WTC11 (cell line): Measurements from ENCODE around the gene NPLOC4. TPM values are rescaled to one million over a fixed set of nuclear protein-coding genes. Genes with fewer than 3 reads are reported as not detected.
A peak's percentile ranks its signal among the peaks of the same experiment; 100 is the strongest.

Experiments used
- ATAC-seq: fragments of 200-7000 bp; cut with Tn5 transposase; 2 replicates; pipeline ENCODE4 v1.10.0; 2021; ENCODE audit warnings: mild to moderate bottlenecking, moderate library complexity
- CTCF ChIA-PET: fragments of 300-600 bp; sonication (Branson Sonifier 250); formaldehyde crosslinking; loops from one replicate; lab custom pipeline; 2021; ENCODE audit warnings: antibody characterized with exemption; lab: Charles Lee
- POLR2A ChIA-PET: fragments of 350-600 bp; sonication (Branson Sonifier 250); formaldehyde crosslinking; loops from one replicate; lab custom pipeline; 2021; ENCODE audit warnings: antibody characterized with exemption; lab: Charles Lee
- DNase-seq: peaks from one replicate; pipeline ENCODE4 v3.0.0; 2021; ENCODE audit warnings: low spot score
- H3K27ac Mint-ChIP-seq: 2 replicates; pipeline ENCODE4 v1.8.0; 2021; ENCODE audit warnings: mixed read lengths
- H3K27me3 Mint-ChIP-seq: 2 replicates; pipeline ENCODE4 v1.8.0; 2021; ENCODE audit warnings: low read depth, mild to moderate bottlenecking, moderate library complexity, mixed read lengths
- H3K36me3 Mint-ChIP-seq: 2 replicates; pipeline ENCODE4 v1.8.0; 2021; ENCODE audit warnings: mixed read lengths
- H3K4me1 Mint-ChIP-seq: 2 replicates; pipeline ENCODE4 v1.8.0; 2022; ENCODE audit warnings: mixed read lengths
- H3K4me3 Mint-ChIP-seq: 2 replicates; pipeline ENCODE4 v1.8.0; 2021; ENCODE audit warnings: mild to moderate bottlenecking, moderate library complexity, mixed read lengths
- H3K9me3 Mint-ChIP-seq: 2 replicates; pipeline ENCODE4 v1.8.0; 2021; ENCODE audit warnings: mixed read lengths
- ESRRA ChIP-seq: sonication (generic); formaldehyde crosslinking; IDR thresholded peaks from 2 replicates; pipeline ENCODE4 v1.8.1; 2022; ENCODE audit warnings: mild to moderate bottlenecking, missing genetic modification reagents, borderline replicate concordance
- HMGXB4 ChIP-seq: sonication (generic); formaldehyde crosslinking; IDR thresholded peaks from 2 replicates; pipeline ENCODE4 v1.8.1; 2023; ENCODE audit warnings: mild to moderate bottlenecking, moderate library complexity, missing genetic modification reagents
- MYBL2 ChIP-seq: sonication (generic); formaldehyde crosslinking; IDR thresholded peaks from 2 replicates; pipeline ENCODE4 v1.8.1; 2023; ENCODE audit warnings: mild to moderate bottlenecking, moderate library complexity, missing genetic modification reagents
- NFATC4 ChIP-seq: fragments of 250-450 bp; sonication (Bioruptor Pico); IDR thresholded peaks from 2 replicates; pipeline ENCODE4 v1.9.0; 2021; ENCODE audit warnings: mild to moderate bottlenecking
- SP1 ChIP-seq: sonication (generic); formaldehyde crosslinking; conservative IDR thresholded peaks from 2 replicates; pipeline ENCODE4 v1.8.1; 2022; ENCODE audit warnings: missing genetic modification reagents
- TEAD1 ChIP-seq: sonication (generic); formaldehyde crosslinking; IDR thresholded peaks from 2 replicates; pipeline ENCODE4 v1.8.0; 2022; ENCODE audit warnings: mild to moderate bottlenecking, missing genetic modification reagents
- ZNF138 ChIP-seq: sonication (generic); formaldehyde crosslinking; conservative IDR thresholded peaks from 2 replicates; pipeline ENCODE4 v1.8.1; 2022; ENCODE audit warnings: mild to moderate bottlenecking, moderate library complexity, missing genetic modification reagents
- total RNA-seq: library from RNA; stranded (reverse); gene quantifications from 3 replicates; pipeline ENCODE4 v1.2.3, GENCODE V29; 2021
- TF ChIP-seq, protein P1 (sequence below): fragments of 200-600 bp; IDR thresholded peaks from 2 replicates; pipeline ENCODE4 v1.8.0; 2022; ENCODE audit warnings: antibody characterized with exemption
- TF ChIP-seq, protein P2 (sequence below): sonication (generic); formaldehyde crosslinking; IDR thresholded peaks from 2 replicates; pipeline ENCODE4 v1.8.0; 2022; ENCODE audit warnings: mild to moderate bottlenecking, missing genetic modification reagents
- TF ChIP-seq, protein P3 (sequence below): sonication (generic); formaldehyde crosslinking; IDR thresholded peaks from 2 replicates; pipeline ENCODE4 v1.8.1; 2023; ENCODE audit warnings: mild to moderate bottlenecking, missing genetic modification reagents, moderate library complexity
- TF ChIP-seq, protein P4 (sequence below): sonication (generic); formaldehyde crosslinking; IDR thresholded peaks from 2 replicates; pipeline ENCODE4 v1.8.0; 2023; ENCODE audit warnings: missing genetic modification reagents
- TF ChIP-seq, protein P5 (sequence below): sonication (generic); formaldehyde crosslinking; IDR thresholded peaks from 2 replicates; pipeline ENCODE4 v1.8.1; 2023; ENCODE audit warnings: mild to moderate bottlenecking, missing genetic modification reagents
- TF ChIP-seq, protein P6 (sequence below): sonication (generic); formaldehyde crosslinking; IDR thresholded peaks from 2 replicates; pipeline ENCODE4 v1.8.0; 2023; ENCODE audit warnings: mild to moderate bottlenecking, missing genetic modification reagents
- TF ChIP-seq, protein P7 (sequence below): sonication (generic); formaldehyde crosslinking; IDR thresholded peaks from 2 replicates; pipeline ENCODE4 v1.8.1; 2022; ENCODE audit warnings: low read depth, mild to moderate bottlenecking, moderate library complexity, missing genetic modification reagents, borderline replicate concordance

Gene NPLOC4
- total RNA-seq, 1 experiment from 2014 or later, result 83.5 TPM

DNA sequence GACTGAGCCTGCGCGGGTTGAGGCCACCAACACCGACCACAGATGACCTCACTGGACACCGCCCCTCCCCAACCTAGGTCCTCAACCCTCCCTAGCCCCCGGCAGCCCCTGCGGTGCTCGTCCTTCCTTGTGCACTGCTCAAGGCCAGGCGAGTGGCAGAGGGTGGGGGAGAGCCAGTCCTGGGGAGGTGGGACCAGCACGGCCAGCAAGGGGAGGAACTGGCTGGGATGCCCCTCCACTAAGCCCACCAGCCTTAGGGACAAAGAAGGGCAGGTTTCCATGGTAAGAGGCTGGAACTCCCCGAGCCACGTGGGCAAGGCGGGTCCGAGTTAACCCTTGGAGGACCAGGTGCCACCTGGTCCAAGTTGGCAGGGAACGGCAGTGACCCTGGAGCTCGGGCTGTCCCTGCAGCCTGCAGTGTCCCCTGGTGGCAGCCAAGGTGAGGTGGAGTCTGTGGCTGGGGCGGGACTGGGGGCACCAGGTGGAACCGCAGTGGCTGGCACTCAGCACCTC lies 99.5 kb downstream of the NPLOC4 start:
- ChIA-PET POLR2A (interaction anchor here (0.6 to 3.0 kb wide), 6 partner anchors 14 to 25 kb away, joined by 3 to 9 read pairs (median 4); partner anchors contain the start of genes ACTG1 and FAAP100), CTCF (interaction anchor here (0.6 to 3.3 kb wide), 15 partner anchors 9 to 282 kb away, joined by 3 to 31 read pairs (median 5); partner anchors contain the start of genes BAHCC1, FAAP100, FSCN2 and SLC38A10)
- Mint-ChIP-seq H3K9me3 (no peaks in the 10 kb centered on the region), H3K27me3 (peaks cover 23% of the 10 kb centered on the region), H3K4me3 (peak overlapping the region; percentile 27), H3K27ac (no peak overlapping the region), H3K36me3 (no peaks in the 10 kb centered on the region), H3K4me1 (no peaks in the 10 kb centered on the region)
- DNase-seq, result peak; percentile 81
- TF ChIP-seq, protein P1, sequence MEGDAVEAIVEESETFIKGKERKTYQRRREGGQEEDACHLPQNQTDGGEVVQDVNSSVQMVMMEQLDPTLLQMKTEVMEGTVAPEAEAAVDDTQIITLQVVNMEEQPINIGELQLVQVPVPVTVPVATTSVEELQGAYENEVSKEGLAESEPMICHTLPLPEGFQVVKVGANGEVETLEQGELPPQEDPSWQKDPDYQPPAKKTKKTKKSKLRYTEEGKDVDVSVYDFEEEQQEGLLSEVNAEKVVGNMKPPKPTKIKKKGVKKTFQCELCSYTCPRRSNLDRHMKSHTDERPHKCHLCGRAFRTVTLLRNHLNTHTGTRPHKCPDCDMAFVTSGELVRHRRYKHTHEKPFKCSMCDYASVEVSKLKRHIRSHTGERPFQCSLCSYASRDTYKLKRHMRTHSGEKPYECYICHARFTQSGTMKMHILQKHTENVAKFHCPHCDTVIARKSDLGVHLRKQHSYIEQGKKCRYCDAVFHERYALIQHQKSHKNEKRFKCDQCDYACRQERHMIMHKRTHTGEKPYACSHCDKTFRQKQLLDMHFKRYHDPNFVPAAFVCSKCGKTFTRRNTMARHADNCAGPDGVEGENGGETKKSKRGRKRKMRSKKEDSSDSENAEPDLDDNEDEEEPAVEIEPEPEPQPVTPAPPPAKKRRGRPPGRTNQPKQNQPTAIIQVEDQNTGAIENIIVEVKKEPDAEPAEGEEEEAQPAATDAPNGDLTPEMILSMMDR, result peak; percentile 60
- peak; percentile 49; the same call in 1 of the 2 replicates for TF ChIP-seq HMGXB4 (CRISPR knock-in tag)
- TF ChIP-seq ESRRA, result no peak
- TF ChIP-seq, protein P2, sequence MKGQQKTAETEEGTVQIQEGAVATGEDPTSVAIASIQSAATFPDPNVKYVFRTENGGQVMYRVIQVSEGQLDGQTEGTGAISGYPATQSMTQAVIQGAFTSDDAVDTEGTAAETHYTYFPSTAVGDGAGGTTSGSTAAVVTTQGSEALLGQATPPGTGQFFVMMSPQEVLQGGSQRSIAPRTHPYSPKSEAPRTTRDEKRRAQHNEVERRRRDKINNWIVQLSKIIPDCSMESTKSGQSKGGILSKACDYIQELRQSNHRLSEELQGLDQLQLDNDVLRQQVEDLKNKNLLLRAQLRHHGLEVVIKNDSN (CRISPR knock-in tag), result peak; percentile 89
- TF ChIP-seq, protein P3, sequence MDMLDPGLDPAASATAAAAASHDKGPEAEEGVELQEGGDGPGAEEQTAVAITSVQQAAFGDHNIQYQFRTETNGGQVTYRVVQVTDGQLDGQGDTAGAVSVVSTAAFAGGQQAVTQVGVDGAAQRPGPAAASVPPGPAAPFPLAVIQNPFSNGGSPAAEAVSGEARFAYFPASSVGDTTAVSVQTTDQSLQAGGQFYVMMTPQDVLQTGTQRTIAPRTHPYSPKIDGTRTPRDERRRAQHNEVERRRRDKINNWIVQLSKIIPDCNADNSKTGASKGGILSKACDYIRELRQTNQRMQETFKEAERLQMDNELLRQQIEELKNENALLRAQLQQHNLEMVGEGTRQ (CRISPR knock-in tag), result peak; percentile 88
- TF ChIP-seq, protein P4, sequence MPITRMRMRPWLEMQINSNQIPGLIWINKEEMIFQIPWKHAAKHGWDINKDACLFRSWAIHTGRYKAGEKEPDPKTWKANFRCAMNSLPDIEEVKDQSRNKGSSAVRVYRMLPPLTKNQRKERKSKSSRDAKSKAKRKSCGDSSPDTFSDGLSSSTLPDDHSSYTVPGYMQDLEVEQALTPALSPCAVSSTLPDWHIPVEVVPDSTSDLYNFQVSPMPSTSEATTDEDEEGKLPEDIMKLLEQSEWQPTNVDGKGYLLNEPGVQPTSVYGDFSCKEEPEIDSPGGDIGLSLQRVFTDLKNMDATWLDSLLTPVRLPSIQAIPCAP (CRISPR knock-in tag), result 0 out of 2 replicates have a peak, but pooled peaks have one; percentile 61
- TF ChIP-seq, protein P5, sequence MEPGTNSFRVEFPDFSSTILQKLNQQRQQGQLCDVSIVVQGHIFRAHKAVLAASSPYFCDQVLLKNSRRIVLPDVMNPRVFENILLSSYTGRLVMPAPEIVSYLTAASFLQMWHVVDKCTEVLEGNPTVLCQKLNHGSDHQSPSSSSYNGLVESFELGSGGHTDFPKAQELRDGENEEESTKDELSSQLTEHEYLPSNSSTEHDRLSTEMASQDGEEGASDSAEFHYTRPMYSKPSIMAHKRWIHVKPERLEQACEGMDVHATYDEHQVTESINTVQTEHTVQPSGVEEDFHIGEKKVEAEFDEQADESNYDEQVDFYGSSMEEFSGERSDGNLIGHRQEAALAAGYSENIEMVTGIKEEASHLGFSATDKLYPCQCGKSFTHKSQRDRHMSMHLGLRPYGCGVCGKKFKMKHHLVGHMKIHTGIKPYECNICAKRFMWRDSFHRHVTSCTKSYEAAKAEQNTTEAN (CRISPR knock-in tag), result peak; percentile 83; the same call in 1 of the 2 replicates
- 0 out of 2 replicates have a peak, but pooled peaks have one; percentile 23 for TF ChIP-seq TEAD1 (CRISPR knock-in tag)
- peak; percentile 71; the same call in 1 of the 2 replicates for TF ChIP-seq ZNF138 (CRISPR knock-in tag)
- peak; percentile 92 for TF ChIP-seq MYBL2 (CRISPR knock-in tag)
- TF ChIP-seq SP1 (CRISPR knock-in tag), result peak; percentile 75; the same call in 1 of the 2 replicates
- TF ChIP-seq NFATC4, result no peak
- TF ChIP-seq, protein P6, sequence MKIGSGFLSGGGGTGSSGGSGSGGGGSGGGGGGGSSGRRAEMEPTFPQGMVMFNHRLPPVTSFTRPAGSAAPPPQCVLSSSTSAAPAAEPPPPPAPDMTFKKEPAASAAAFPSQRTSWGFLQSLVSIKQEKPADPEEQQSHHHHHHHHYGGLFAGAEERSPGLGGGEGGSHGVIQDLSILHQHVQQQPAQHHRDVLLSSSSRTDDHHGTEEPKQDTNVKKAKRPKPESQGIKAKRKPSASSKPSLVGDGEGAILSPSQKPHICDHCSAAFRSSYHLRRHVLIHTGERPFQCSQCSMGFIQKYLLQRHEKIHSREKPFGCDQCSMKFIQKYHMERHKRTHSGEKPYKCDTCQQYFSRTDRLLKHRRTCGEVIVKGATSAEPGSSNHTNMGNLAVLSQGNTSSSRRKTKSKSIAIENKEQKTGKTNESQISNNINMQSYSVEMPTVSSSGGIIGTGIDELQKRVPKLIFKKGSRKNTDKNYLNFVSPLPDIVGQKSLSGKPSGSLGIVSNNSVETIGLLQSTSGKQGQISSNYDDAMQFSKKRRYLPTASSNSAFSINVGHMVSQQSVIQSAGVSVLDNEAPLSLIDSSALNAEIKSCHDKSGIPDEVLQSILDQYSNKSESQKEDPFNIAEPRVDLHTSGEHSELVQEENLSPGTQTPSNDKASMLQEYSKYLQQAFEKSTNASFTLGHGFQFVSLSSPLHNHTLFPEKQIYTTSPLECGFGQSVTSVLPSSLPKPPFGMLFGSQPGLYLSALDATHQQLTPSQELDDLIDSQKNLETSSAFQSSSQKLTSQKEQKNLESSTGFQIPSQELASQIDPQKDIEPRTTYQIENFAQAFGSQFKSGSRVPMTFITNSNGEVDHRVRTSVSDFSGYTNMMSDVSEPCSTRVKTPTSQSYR (CRISPR knock-in tag), result no peak
- TF ChIP-seq, protein P7, sequence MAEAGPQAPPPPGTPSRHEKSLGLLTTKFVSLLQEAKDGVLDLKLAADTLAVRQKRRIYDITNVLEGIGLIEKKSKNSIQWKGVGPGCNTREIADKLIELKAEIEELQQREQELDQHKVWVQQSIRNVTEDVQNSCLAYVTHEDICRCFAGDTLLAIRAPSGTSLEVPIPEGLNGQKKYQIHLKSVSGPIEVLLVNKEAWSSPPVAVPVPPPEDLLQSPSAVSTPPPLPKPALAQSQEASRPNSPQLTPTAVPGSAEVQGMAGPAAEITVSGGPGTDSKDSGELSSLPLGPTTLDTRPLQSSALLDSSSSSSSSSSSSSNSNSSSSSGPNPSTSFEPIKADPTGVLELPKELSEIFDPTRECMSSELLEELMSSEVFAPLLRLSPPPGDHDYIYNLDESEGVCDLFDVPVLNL (CRISPR knock-in tag), result no peak
- peak; percentile 79 for ATAC-seq
